ENCODE data around the gene MOV10L1.

The MOV10L1 gene

GRCh38 chr22:50061824-50062355, 27.9 kb upstream of the MOV10L1 start:
- Histone ChIP-seq H2AFZ (no peak overlapping the region), H3K27me3 (ENCODE audit: control insufficient read depth, insufficient read depth, low read length) (no peaks in the 10 kb centered on the region), H3K4me2 (ENCODE audit: low read length) (no peak overlapping the region), H3K79me2 (no peaks in the 10 kb centered on the region), H3K9me3 (ENCODE audit: control insufficient read depth, low read length) (no peaks in the 10 kb centered on the region), H3K36me3 (ENCODE audit: control insufficient read depth, insufficient read depth, low read length) (no peaks in the 10 kb centered on the region), H3K4me3 (ENCODE audit: low read depth, low read length) (no peak overlapping the region), H3K4me1 (peaks cover 2% of the 10 kb centered on the region), H3K9ac (no peak overlapping the region), H3K27ac (no peak overlapping the region)
- no peak for TF ChIP-seq CTCF (IDR thresholded peaks at IDR 0.05)

GRCh38 chr22:50062509-50063135, 27.2 kb upstream of the MOV10L1 start:
- no peak overlapping the region for H3K9ac ChIP-seq
- H3K4me3 ChIP-seq (ENCODE audit: low read depth, low read length), result no peak overlapping the region
- no peak for TF ChIP-seq CTCF (IDR thresholded peaks at IDR 0.05)
- peaks cover 2% of the 10 kb centered on the region for H3K4me1 ChIP-seq
- H3K9me3 ChIP-seq (ENCODE audit: control insufficient read depth, low read length), result no peaks in the 10 kb centered on the region
- no peaks in the 10 kb centered on the region for H3K36me3 ChIP-seq (ENCODE audit: control insufficient read depth, insufficient read depth, low read length)
- no peak overlapping the region for H3K4me2 ChIP-seq (ENCODE audit: low read length)
- H3K27me3 ChIP-seq (ENCODE audit: control insufficient read depth, insufficient read depth, low read length), result no peaks in the 10 kb centered on the region
- H3K27ac ChIP-seq, result no peak overlapping the region
- no peak overlapping the region for H2AFZ ChIP-seq
- no peaks in the 10 kb centered on the region for H3K79me2 ChIP-seq

- no peaks in the 10 kb centered on the region for H3K36me3 ChIP-seq (ENCODE audit: control insufficient read depth, insufficient read depth, low read length)
- H3K4me3 ChIP-seq (ENCODE audit: low read depth, low read length), result no peak overlapping the region
- H3K4me2 ChIP-seq (ENCODE audit: low read length), result no peak overlapping the region
- no peak overlapping the region for H3K9ac ChIP-seq
- peaks cover 2% of the 10 kb centered on the region for H3K4me1 ChIP-seq
- no peak for TF ChIP-seq CTCF (IDR thresholded peaks at IDR 0.05)
- no peaks in the 10 kb centered on the region for H3K27me3 ChIP-seq (ENCODE audit: control insufficient read depth, insufficient read depth, low read length)
- no peaks in the 10 kb centered on the region for H3K79me2 ChIP-seq
- H3K9me3 ChIP-seq (ENCODE audit: control insufficient read depth, low read length), result no peaks in the 10 kb centered on the region
- no peak overlapping the region for H3K27ac ChIP-seq
- H2AFZ ChIP-seq, result no peak overlapping the region
These were observed 26.0 kb upstream of the MOV10L1 start for GRCh38 chr22:50063589-50064393.

GRCh38 chr22:50064453-50064852, 25.4 kb upstream of the MOV10L1 start:
- Histone ChIP-seq H2AFZ (no peak overlapping the region), H3K4me2 (ENCODE audit: low read length) (no peak overlapping the region), H3K4me1 (no peaks in the 10 kb centered on the region), H3K9ac (no peak overlapping the region), H3K4me3 (ENCODE audit: low read depth, low read length) (no peak overlapping the region), H3K27me3 (ENCODE audit: control insufficient read depth, insufficient read depth, low read length) (no peaks in the 10 kb centered on the region), H3K27ac (no peak overlapping the region), H3K9me3 (ENCODE audit: control insufficient read depth, low read length) (no peaks in the 10 kb centered on the region), H3K36me3 (ENCODE audit: control insufficient read depth, insufficient read depth, low read length) (no peaks in the 10 kb centered on the region), H3K79me2 (no peaks in the 10 kb centered on the region)
- no peak for TF ChIP-seq CTCF (IDR thresholded peaks at IDR 0.05)

All from parathyroid adenoma (tissue), 2 donors.